Progenitor cell of endocrine pancreas (in vitro differentiated cells): ENCODE data around the gene UBR2. TPM values are rescaled to one million over a fixed set of nuclear protein-coding genes. Genes with fewer than 3 reads are reported as not detected.
A peak's percentile ranks its signal among the peaks of the same experiment; 100 is the strongest.

Experiments used
- DNase-seq: peaks from one replicate; pipeline ENCODE4 v3.0.0; 2021; ENCODE audit warnings: low spot score; ENCODE audit not compliant: unreplicated experiment
- H3K27ac Mint-ChIP-seq: 2 replicates; pipeline ENCODE4 v1.8.0; 2021; ENCODE audit warnings: mild to moderate bottlenecking, moderate library complexity, mixed read lengths
- H3K27me3 Mint-ChIP-seq: 2 replicates; pipeline ENCODE4 v1.8.0; 2021; ENCODE audit warnings: mixed read lengths
- H3K36me3 Mint-ChIP-seq: 2 replicates; pipeline ENCODE4 v1.8.0; 2022; ENCODE audit warnings: mixed read lengths; ENCODE audit not compliant: insufficient read depth
- H3K4me1 Mint-ChIP-seq: 2 replicates; pipeline ENCODE4 v1.8.0; 2021; ENCODE audit warnings: low read depth, mixed read lengths
- H3K4me3 Mint-ChIP-seq: 2 replicates; pipeline ENCODE4 v1.8.0; 2021; ENCODE audit warnings: low read depth, mild to moderate bottlenecking, moderate library complexity, mixed read lengths
- H3K9me3 Mint-ChIP-seq: 2 replicates; pipeline ENCODE4 v1.8.0; 2021; ENCODE audit warnings: low read depth, mixed read lengths
- CTCF ChIP-seq: fragments of 200-600 bp; sonication (generic); IDR thresholded peaks from one replicate; pipeline ENCODE4 v1.5.0; 2021; ENCODE audit warnings: antibody characterized with exemption, mild to moderate bottlenecking; ENCODE audit not compliant: unreplicated experiment
- total RNA-seq: library from RNA; stranded (reverse); gene quantifications from 2 replicates; pipeline ENCODE4 v1.2.1, GENCODE V29; 2021

The UBR2 gene
- total RNA-seq, 1 donor from 2014 or later: 31.9 TPM

GRCh38 chr6:42545226-42545773, 18.5 kb upstream of the UBR2 start:
- no peak for DNase-seq
- H3K9me3 Mint-ChIP-seq: no peaks in the 10 kb centered on the region
- no peaks in the 10 kb centered on the region for H3K36me3 Mint-ChIP-seq
- no peaks in the 10 kb centered on the region for H3K4me1 Mint-ChIP-seq
- H3K27ac Mint-ChIP-seq: no peak overlapping the region
- no peak overlapping the region for H3K4me3 Mint-ChIP-seq
- no peak for TF ChIP-seq CTCF
- H3K27me3 Mint-ChIP-seq: peaks cover 10% of the 10 kb centered on the region

- Mint-ChIP-seq H3K9me3 (no peaks in the 10 kb centered on the region), H3K36me3 (no peaks in the 10 kb centered on the region), H3K4me3 (peak overlapping the region; percentile 73), H3K27me3 (peaks cover 9% of the 10 kb centered on the region), H3K4me1 (no peaks in the 10 kb centered on the region), H3K27ac (no peak overlapping the region)
- DNase-seq: peak; percentile 76
- peak; percentile 99 for TF ChIP-seq CTCF
Observed at GRCh38 chr6:42547407-42548329, 16.2 kb upstream of the UBR2 start.

GRCh38 chr6:42550277-42550676, 13.6 kb upstream of the UBR2 start:
- Mint-ChIP-seq H3K36me3 (no peaks in the 10 kb centered on the region), H3K4me1 (no peaks in the 10 kb centered on the region), H3K27ac (no peak overlapping the region), H3K4me3 (no peak overlapping the region), H3K9me3 (peaks cover 4% of the 10 kb centered on the region), H3K27me3 (peaks cover 9% of the 10 kb centered on the region)
- no peak for TF ChIP-seq CTCF
- no peak for DNase-seq

GRCh38 chr6:42551217-42551616, 12.6 kb upstream of the UBR2 start:
- Mint-ChIP-seq H3K4me1 (peaks cover 1% of the 10 kb centered on the region), H3K4me3 (no peak overlapping the region), H3K27me3 (peaks cover 9% of the 10 kb centered on the region), H3K9me3 (peaks cover 4% of the 10 kb centered on the region), H3K36me3 (no peaks in the 10 kb centered on the region), H3K27ac (no peak overlapping the region)
- DNase-seq: no peak
- no peak for TF ChIP-seq CTCF

GRCh38 chr6:42552380-42552779, 11.4 kb upstream of the UBR2 start:
- no peak overlapping the region for H3K4me3 Mint-ChIP-seq

More at GRCh38 chr6:42552380-42552779, 11.4 kb upstream of the UBR2 start:
- TF ChIP-seq CTCF: no peak
- Mint-ChIP-seq H3K27ac (no peak overlapping the region), H3K36me3 (no peaks in the 10 kb centered on the region), H3K4me1 (peaks cover 3% of the 10 kb centered on the region), H3K9me3 (peaks cover 4% of the 10 kb centered on the region), H3K27me3 (peaks cover 9% of the 10 kb centered on the region)
- DNase-seq: no peak
